ENCODE measurements around the gene COG8.
"Not testable (repeated sequence)": the region's sequence is repeated elsewhere in the genome, so short reads cannot be mapped to it uniquely, and the experiment has no call there.

COG8 gene, protein sequence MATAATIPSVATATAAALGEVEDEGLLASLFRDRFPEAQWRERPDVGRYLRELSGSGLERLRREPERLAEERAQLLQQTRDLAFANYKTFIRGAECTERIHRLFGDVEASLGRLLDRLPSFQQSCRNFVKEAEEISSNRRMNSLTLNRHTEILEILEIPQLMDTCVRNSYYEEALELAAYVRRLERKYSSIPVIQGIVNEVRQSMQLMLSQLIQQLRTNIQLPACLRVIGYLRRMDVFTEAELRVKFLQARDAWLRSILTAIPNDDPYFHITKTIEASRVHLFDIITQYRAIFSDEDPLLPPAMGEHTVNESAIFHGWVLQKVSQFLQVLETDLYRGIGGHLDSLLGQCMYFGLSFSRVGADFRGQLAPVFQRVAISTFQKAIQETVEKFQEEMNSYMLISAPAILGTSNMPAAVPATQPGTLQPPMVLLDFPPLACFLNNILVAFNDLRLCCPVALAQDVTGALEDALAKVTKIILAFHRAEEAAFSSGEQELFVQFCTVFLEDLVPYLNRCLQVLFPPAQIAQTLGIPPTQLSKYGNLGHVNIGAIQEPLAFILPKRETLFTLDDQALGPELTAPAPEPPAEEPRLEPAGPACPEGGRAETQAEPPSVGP

DNA sequence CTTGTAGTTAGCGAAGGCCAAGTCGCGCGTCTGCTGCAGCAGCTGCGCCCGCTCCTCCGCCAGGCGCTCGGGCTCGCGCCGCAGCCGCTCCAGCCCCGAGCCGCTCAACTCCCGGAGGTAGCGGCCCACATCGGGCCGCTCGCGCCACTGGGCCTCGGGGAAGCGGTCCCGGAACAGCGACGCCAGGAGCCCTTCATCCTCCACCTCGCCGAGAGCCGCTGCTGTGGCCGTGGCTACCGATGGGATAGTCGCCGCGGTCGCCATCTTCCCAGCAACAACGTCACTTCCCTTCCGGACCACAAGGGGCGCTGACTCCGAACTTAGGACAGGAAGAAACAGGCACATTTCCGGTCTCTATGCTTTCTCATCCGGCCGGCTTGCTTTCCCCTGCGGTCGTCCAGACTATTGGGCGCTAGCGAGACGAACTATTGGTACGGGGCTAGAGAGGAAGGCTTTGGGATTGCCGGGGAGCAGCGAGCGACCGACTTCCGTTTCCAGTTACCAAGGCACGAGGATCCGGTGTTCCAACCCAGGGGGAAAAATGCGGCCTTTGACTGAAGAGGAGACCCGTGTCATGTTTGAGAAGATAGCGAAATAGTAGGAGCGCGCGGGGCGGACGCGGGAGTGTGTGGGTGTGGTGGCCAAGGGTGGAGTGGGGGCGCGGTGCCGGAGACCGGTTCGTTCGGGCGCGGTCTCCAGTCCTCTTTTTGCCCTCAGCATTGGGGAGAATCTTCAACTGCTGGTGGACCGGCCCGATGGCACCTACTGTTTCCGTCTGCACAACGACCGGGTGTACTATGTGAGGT, at the start of gene COG8, which contains the start of gene NIP7:
Gene COG8, minus strand, starts transcription at position 276 of the 806 bp plus-strand sequence. Its CDS starts 12 bp downstream, at position 264.
Gene NIP7, plus strand, starts transcription at position 484 of the 806 bp plus-strand sequence. Its CDS starts 58 bp downstream, at position 542.
- peak; percentile 99 for DNase-seq (ENCODE audit: low read depth)

DNA sequence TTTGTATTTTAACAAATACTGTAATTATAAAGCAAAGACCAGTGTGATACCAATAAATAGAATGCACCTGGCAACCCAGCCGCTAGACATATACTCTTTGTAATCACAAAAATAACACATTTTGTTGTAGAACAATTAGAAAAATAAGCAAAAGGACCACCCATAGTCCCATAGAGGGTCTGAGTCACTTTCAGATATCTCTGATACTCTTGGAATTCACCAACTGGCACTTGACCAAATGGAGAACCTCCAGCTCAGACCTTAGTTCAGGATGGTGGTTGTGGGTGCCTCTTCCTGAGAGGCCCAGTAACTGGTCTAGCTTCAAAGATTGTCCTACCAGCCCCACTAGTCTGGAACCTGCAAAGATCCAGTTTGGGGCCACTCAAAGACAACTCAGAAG, 47.2 kb upstream of the COG8 start:
- DNase-seq (ENCODE audit: low read depth), result no peak

DNA sequence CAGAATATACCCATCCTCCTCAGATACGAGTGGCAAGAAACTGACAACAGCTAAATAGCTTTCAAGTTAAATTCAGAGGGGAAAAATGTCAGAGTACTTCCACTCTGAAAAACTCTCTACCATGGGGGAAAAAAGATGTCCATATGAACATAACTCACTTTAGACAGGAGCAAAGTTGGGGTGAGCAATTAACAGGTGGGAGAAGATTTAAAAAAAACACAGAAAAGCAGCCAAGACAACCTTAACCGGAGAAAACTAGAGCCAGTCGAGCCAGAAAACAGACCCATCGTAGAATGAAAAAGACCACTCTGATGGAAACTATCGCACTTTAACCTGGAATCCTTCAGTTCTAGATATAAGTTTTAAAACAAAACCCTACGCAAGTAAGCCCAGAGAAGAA, 45.6 kb upstream of the COG8 start:
- no peak for DNase-seq (ENCODE audit: low read depth)

DNA sequence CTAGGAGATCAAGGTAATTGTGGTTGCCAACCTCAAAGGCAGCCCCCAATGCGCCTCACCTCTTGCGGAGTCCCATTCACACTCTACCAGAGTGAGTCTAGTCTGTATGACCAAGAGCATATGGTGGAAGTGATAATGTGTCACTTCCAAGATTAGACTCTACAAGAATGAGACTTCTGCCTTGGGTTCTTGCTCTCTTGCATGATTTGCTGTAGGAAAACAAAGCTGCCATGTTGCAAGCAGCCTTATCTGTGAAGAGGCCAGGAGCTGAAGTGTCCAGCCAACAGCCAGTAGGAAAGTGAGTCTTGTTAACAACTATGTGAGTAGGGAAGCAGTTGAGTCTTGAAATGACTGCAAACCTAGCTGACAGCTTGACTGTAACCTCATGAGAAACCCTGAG, 43.1 kb upstream of the COG8 start:
- no peak for DNase-seq (ENCODE audit: low read depth)

DNA sequence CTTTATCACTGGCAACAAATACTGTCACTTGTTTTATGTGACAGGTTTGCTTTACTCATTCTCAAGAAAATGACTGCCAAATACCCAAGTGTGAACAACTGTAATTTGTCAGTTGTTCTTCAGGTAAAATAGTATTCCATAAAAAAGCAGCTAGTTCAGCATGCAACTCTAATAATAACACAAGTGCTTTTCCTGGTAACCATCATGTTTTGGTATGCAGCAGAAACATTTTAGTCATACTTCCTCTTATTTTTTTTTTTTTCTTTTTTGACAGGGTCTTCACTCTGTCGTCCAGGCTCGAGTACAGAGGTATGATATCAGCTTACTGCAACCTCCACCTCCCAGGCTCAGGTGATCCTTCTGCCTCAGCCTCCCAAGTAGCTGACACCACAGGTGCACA, 41.9 kb upstream of the COG8 start:
- DNase-seq (ENCODE audit: low read depth), result no peak

DNA sequence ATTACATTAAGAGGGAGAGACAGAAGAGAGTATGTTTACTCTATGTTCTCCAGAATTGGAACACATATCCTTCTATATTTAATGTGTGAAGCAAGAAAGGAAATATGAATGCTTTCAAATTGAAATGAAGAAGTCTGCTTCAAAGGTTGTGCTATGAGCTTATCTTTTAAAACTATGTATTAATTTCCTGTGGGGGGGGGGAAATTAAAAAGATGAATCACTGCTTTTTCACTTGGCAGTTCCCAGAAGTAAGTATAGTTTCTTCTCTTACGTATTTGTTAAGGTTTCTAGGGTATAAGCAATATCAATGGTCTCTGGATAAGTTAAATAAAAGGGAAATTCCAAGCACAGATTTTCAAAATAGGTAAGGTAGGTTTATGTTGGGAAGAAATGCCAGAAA, 39.4 kb upstream of the COG8 start:
- no peak for DNase-seq (ENCODE audit: low read depth)

DNA sequence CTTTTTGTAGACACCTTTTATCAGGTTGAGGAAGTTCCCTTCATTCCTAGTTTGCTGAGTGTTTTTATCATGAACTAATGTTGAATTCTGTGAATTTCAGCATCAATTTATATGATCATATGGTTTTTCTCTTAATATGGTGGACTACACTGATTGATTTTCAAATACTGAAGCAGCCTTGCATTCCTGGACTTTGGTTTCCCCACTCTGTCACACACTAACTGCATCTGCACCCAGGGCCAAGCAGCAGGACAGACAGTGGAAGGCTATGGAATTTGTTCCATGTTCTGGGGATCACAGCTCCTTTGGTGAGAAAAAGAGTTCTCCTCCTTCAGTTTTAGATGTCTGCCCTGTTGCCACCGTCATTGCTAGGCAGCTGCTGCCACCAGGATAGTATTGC, 38.7 kb upstream of the COG8 start:
- no peak for DNase-seq (ENCODE audit: low read depth)

DNA sequence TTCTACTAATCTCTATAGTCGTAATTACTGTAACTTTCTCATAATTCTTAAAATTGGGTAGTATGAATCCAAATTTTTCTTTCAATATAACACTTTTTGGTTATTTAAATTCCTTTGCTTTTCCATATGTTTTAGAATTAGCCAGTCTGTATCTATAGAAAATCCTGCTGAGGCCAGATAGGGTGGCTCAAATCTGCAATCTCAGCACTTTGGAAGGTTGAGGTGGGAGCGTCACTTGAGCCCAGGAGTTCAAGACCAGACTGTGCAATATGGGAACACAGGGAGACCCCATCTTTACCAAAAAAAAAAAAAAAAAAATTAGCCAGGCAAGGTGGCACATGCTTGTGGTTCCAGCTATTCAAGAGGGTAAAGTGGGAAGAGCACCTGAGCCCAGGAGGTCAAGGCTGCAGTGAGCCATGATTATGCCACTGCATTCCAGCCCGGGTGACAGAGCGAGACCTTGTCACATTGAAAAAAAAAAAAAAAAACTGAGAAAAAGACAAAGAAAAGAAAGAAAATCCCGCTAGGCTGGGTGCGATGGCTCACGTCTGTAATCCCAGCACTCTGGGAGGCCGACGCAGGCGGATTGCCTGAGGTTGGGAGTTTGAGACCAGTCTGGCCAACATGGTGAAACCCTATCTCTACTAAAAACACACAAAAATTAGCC, 37.2 kb upstream of the COG8 start:
- no peak for DNase-seq (ENCODE audit: low read depth)

DNA sequence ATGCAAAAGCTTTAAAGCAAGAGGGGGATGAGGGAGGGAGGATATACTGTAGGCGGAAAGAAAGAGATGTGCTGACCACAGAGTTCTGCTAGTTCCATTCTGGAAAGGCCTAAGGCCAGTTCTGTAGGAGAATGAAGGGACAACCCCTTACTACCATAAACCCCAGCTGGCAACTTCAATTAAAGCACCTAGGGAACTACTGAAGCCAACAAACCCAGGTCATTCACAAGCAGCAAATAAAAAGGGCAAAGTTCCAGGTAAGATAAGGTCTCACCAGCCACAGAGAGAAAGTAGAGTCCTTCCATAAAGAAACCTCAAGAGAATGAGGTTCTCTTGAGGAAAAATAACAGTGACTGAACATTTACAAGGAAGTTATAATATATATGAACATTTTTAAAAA, 33.7 kb upstream of the COG8 start:
- no peak for DNase-seq (ENCODE audit: low read depth)

DNA sequence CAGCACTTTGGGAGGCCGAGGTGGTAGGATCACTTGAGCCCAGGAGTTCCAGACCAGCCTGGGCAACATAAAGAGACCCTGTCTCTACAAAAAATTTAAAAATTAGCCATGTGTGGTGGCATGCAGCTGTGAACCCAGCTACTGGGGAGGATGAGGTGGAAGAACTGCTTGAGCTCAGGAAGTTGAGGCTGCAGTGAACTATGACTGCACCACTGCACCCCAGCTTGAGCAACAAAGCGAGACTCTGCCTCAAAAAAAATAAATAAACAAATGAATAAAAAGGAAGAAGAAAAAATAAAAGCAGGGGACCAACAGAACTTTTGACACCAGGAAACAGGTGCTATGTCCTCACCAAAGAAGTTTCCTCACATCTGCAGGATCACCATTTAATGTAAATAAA, 32.2 kb upstream of the COG8 start:
- no peak for DNase-seq (ENCODE audit: low read depth)

DNA sequence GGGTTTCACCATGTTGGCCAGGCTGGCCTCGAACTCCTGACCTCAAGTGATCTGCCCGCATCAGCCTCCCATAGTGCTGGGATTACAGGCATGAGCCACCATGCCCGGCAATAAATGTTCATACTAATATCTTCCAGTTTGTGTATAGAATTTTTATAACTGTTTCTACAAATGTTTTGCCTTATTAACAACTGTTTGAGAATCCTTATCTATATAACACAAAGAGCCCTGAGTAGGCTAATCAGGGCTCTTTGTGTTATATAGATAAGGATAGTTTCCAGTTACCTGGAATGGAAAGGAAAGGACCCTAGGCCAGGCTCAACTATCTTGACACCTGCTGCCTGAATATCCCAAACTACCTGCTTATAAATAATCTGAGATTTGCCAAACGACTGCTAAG, 29.5 kb upstream of the COG8 start:
- no peak for DNase-seq (ENCODE audit: low read depth)

DNA sequence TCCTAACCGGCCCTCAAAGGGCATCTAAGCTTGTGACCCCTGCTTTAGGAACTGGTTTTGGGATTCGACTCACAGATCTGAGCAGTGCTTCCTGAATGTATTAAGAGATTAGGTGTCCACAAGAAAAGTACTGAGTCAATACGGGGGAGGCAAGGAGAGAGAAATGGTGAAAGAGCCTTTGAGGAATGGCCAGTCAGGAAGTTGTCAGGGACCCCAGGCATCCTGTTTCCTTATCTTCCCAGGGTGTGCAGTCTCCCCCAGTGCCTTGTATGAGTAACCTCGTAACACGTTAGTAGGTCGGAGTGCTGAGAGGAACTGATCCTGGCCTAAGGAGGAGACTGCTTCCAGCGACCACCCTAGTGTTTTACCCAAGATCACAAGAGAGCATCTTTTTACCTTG, 28.6 kb upstream of the COG8 start:
- DNase-seq (ENCODE audit: low read depth), result no peak

DNA sequence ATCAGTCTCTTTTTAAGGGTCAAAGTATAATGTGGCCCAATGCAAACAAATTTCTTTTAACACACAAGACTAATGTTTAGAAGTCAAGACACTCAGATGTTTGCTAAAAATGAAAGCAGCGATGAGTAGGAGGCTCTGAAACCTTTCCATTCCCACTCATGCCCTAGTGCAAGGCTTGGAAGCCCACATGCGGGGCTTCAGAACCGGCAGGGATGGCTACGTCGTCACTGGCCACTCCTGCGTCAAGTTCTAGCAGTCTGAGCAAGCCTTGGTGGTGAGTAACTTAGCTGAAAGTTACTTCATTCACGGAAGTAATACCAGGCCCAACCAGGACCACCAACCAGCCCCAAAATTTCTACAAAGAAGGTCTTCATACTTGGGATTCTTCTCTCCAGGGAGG, 27.1 kb upstream of the COG8 start:
- DNase-seq (ENCODE audit: low read depth), result no peak

DNA sequence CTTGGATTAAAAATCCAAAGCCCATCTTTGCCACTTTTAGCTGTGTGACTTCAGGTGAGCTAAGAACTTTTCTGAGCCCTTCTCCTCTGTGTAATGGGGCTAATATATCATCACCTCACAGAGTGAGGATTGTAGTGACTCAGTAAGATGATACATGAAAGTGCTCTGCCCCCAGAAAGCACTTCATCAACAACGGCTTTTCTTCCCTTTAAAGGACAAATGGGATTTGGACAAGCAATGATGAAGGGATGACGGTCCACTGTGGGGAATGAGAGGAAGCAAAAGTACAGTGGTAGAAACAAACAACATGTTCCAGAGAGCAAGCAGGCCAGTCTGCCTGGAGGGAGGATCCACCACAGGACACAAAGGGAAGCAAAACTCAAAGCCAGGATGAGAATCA, 26.5 kb upstream of the COG8 start:
- DNase-seq (ENCODE audit: low read depth), result no peak

DNA sequence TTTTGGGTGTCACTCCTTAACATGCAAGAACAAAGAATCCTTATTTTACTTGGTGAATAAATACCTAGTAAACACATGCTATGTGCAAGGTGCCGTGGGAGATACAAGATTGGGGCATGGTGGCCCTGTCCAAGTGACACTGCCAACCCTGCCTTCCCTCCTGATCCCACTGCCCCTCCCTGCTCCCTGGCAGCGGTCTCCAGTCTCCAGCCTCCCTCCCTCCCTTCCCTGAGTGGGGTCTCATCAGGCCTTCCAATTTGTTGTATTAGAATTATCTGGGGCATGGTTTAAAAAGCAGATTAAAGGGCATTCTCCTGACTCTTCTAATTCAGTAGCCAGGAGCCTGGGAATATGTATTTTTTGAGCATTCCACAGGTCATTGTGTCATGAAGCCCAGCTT, 24.7 kb upstream of the COG8 start:
- DNase-seq (ENCODE audit: low read depth), result no peak

DNA sequence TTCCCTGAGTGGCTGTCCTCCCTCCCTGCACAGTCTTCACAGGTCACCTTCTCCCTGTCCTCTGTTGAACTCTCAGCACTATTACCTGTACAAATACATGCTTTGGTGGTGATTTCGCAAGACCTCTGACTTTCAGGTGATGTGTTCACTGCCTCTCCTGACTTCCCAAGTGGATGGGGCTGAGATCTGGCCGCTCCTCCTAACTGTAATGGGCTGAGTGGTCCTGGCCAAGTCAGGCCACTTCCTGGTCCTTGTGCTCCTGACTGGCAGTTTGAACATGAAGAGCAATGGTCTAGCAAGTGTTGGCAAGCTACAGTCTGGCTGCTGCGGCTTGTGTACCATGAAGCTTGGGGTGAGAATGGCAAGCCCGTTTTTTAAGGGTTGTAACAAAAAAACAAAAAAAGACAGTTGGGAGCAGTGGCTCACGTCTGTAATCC, 23.9 kb upstream of the COG8 start:
- no peak for DNase-seq (ENCODE audit: low read depth)

DNA sequence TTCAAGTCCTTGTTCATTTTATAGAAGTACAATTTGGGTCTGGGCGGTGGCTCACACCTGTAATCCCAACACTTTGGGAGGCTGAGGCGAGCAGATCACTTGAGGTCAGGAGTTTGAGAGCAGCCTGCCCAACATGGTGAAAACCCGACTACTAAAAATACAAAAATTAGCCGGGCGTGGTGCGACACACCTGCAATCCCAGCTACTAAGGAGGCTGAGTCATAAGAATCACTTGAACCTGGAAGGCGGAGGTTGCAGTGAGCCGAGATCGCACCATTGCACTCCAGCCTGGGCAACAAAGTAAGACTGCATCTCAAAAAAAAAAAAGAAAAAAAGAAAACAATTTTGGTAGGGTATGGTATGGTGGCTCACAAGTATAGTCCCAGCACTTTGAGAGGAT, 20.7 kb upstream of the COG8 start:
- not testable (repeated sequence) for DNase-seq (ENCODE audit: low read depth)

DNA sequence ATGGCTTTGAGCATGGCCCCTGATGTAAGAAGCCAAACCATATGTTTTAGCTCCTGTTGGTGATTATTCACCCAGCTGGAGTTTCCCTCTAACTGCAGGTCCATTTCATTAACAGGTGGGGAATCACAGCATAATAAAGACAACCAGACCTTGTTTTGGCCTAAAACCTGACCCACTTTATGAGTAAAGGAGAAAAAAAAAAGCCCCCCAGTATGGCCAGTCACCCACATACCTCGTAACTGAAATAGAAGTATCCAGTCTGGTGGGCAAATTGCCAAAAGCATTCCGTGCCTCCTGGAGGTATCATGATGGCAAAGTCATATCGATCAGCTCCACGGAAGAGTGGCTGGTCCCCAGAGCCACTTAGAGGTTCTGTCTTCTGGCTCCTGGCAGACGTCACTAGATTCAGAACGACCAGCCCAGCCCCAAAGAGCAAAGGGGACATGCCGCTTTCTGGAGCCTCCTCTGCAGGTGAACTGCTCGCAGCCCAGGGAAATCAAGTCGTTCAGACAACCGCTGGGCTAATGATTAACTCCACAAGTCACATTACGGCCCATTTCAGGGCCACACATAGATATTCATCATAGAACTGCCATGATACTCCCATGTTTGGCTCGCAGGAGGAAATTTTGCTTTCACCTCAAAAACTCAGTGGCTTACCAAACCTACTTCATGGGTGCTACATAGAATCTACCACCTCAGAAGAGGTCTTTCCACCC, 12.1 kb upstream of the COG8 start, which contains the start of gene TMED6:
Gene TMED6, minus strand, starts transcription at position 478 of the 719 bp plus-strand sequence. Its CDS starts 33 bp downstream, at position 445.
- DNase-seq (ENCODE audit: low read depth), result no peak

DNA sequence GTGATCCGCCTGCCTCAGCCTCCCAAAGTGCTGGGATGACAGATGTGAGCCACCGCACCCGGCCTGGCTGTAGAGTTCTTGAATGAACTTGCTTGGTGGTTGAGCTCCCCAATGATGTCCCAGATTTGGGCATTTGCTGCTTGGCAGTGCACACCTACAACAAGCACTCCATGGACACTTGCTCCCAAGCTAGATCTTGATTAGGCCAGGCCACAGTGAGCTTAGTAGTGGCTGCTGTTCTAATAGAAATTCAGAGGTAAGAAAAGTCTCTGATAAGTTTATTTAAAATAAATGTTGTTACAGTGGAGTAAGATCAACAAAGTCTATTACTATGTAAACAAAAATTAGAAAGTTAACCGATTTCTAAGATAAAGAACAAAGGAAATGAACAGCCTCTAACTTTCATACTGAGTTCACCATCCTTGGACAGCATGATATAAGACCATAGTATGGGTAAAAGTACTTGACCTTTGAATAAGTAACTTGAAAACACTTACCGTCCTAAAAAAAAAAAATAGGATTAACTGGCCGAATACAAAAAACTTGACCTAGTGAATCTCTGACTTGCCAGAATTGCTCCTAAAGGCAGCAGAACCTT, 11.3 kb upstream of the COG8 start:
- DNase-seq (ENCODE audit: low read depth), result no peak

DNA sequence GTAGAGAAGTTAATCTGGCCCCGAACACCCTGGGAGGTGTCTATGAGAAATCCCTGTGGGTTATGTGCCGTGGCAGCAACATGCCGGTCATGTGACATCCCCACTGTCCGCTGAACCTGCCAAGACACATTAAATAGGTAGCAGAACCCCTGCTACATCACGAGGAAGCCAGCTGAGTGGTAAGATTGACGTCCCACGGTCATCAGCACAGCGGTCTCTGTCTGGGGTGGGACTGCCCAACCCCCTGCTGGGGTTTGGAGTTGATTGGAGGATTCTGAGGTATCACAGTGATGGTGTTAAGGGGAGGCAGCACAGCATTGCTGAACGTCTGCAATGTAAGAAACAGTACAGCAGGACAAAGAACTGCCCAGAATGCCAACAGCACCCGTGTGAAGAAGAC, 10.2 kb upstream of the COG8 start:
- DNase-seq (ENCODE audit: low read depth), result no peak

DNA sequence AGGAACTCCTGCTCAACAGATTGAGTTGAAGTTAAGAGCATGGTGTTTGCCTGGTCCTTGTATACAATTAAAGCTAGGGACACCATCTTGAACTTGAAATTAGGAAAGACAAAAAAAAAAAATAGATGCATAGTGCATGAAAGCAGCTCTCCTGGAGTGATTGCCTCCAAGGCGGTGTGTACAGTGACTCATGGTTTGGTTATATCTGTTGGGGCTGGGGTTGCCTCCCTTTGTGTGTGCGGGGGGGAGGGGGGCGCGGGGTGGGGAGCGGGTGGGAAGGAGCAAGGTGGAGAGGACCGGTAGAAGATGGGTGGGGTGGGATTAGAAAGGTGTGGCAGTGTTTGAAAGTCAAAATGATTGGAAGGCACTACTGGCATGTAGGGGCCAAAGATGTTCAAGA, 8.9 kb upstream of the COG8 start:
- DNase-seq (ENCODE audit: low read depth), result no peak

Measured in stromal cell of bone marrow (primary cell).